Left colon (tissue), 2 donors: Measurements from ENCODE around the gene STMN1. TPM values are rescaled to one million over a fixed set of nuclear protein-coding genes. Genes with fewer than 3 reads are reported as not detected.

Source experiments
- ATAC-seq: fragments of 200-7000 bp; cut with Tn5 transposase; one replicate; pipeline ENCODE4 v1.9.1; 2020; ENCODE audit warnings: mild to moderate bottlenecking, moderate library complexity
- DNase-seq, 2 donors: peaks; one replicate each; pipeline ENCODE4 v3.0.0-alpha.2; 2020
- intact Hi-C, 2 donors: fragments of 100-400 bp; cut with DNase I in 1 of 2; cut with micrococcal nuclease in 1 of 2; formaldehyde crosslinking; loops; one replicate each; pipeline versions ENCODE4 v1.11.2 to v1.14.0; 2022; cut with DNase I, micrococcal nuclease
- total RNA-seq, 2 donors: library from RNA; stranded (reverse); fragmentation: NEBNext Ultra II Directional; extraction: Animal tissue kit (Norgen Biotek cat#: 25700); gene quantifications; one replicate each; pipeline ENCODE4 v1.2.1, GENCODE V29; 2021
- donor health status: DM: no; HTN: no; CAD: no.
- donor health status: DM: yes; HTN: yes; CAD: no.

The STMN1 gene
- total RNA-seq, 2 donors from 2014 or later, result 27.8 to 52.6 TPM

DNA sequence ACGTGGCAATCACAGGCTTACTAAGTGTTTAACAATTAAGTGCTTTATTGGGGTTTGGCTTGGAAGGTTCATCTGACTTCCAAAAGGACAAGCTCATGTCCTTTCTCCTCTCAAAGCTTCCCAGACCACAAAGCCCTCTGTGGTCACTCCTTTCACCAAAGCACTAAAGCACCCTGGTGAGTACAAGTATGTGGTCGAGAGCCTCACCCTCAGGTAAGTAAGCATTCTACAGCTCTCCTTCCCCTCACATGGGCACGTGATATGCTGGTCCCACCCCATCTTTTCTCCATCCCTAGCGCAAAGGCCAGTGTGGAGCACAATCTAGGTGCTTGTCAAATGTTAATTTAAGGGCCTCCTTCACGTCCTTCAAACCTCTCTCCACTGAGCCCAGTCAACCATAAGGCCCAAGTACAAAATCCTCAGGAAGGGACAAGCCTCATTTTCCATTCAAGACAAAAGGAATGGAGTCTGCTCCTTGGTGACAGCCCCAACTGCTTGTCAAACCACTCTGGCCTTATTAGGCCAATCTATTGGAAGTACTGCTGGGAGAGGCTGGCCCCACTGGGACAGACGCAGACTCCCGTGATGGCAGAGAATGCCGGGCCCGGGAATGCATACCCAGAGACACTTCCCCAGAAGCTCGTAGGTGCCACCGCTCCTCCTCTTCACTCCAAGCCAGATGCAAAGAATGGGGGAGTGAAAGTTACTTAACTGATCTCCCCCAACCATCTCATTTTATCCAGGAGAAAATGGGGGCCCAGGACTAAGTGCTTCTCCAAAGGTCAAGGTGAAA is 7.8 kb downstream of the STMN1 start:
- intact Hi-C loops, result loop anchor here (5.0 kb wide), 1 partner anchor 99 kb away; the partner anchor contains the start of gene PAFAH2 (in 2 of the 2)
- no peak for ATAC-seq
- DNase-seq, result no peak

DNA sequence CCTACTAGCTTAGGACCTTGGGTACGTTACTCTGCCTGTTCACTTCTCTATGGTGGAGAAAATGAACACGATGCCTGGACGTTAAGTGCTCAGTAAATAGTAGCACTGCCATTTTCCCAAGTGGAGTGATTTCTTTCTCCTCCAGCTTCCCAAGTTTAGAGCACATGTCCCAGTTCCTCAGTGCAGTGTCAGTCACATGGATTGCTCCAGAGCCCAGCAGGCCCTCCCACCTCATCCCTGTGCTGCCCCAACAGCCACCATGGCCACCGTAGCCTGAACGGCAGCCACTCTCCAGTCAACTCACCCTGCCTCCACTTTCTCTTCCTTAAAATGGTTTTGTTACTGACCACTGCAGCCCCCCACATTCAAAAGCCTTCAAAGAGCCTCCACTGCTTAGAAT is 8.5 kb downstream of the STMN1 start:
- intact Hi-C loops, result loop anchor here (5.0 kb wide), 1 partner anchor 100 kb away; the partner anchor contains the start of gene PAFAH2 (in 2 of the 2)
- no peak for ATAC-seq
- DNase-seq, result no peak

DNA sequence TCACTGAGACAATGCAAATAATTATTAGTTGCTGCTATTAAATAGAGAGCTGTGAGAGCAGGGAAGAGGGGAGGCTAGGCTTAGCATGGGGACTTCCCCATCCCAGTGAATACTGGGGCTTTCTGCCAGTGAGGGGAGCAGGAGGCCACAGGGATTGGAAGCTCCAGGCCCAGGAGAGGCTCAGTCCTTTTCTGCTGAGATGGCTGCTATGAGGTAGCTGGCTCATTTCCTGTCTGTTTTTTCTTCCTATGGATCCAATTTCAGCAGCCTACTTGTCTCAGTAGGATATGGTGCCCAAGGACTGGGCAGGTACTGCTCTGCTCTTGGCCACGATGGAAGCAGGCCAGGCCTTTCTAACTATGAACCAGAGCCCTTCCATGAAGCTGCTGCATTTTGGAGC is 10.0 kb downstream of the STMN1 start:
- ATAC-seq (no peak), DNase-seq (no peak)
- intact Hi-C loops, result loop anchor here (5.0 kb wide), 1 partner anchor 101 kb away; the partner anchor contains the start of gene PAFAH2 (in 2 of the 2)

DNA sequence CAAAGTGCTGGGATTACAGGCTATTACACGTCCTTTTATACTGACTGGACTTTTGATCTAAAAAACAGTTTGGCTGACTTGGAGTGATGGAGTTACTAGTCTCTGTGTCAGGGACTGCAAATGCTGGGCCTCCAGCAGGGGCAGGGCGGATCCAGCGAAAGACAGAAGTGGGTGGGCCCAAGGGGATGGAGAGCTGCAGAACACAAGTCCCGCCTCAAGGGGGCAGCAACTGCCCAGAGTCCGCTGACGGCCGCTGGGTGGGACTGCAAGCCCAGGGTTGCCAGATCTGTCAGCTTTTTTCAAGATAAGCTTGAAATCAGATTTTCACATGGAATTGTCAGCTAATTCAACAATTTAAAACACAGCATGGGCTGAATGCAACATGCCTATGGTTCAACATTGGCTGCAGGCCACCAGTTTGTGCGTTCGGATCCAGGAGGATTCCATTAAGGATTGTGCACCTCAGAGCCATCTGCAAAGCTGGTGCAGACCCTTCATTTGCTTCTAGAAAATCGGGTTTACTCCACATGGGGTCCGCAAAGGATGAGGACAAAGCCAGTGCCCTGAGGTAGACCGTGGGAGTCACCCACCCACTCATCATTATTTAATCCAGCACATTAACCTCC is 10.7 kb downstream of the STMN1 start:
- peak; percentile 90 for ATAC-seq
- DNase-seq, result peak; percentile 84 to 89
- intact Hi-C loops, result loop anchor here (5.0 kb wide), 1 partner anchor 102 kb away; the partner anchor contains the start of gene PAFAH2 (in 2 of the 2)

DNA sequence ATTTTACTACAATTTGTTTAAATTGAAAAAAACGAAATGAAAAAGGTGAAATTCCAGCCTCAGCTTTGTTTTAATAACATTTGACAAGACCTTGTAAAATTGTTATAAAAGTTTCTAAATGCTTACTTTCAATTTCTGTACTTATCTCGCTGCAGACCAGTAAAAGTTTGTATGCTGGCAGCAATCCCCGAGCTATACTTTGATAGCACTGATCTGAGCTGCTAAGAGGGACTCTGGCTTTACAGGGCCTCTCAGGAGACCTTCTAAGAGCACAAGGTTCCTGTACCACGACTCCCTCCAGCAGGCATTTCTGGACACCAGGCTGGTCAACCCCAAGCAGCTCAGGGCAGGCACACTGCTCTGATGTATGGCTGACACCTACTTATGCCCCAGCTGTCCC is 13.1 kb downstream of the STMN1 start:
- DNase-seq (no peak), ATAC-seq (no peak)
- intact Hi-C loops, result no loop called here

DNA sequence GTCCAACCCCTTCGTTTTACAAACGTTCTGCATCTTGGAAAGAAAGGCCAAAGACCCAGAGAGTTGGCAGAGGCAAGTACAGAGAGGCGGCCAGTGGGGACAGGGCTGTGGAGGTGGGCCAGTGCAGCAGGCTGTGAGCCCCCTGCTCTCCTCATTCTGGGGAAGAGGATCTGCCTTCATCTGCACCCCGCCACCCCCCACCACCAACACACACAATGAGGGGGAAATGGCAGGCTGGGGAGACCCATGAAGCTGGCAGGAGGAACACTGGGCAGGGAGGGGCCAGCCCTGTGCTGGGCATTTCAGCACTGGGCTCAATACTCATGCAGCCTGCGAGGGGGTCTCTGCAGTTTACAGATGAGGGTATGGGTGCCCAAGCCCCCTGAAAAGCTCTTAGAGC is 14.6 kb downstream of the STMN1 start:
- intact Hi-C loops, result no loop called here
- DNase-seq (no peak), ATAC-seq (no peak)

DNA sequence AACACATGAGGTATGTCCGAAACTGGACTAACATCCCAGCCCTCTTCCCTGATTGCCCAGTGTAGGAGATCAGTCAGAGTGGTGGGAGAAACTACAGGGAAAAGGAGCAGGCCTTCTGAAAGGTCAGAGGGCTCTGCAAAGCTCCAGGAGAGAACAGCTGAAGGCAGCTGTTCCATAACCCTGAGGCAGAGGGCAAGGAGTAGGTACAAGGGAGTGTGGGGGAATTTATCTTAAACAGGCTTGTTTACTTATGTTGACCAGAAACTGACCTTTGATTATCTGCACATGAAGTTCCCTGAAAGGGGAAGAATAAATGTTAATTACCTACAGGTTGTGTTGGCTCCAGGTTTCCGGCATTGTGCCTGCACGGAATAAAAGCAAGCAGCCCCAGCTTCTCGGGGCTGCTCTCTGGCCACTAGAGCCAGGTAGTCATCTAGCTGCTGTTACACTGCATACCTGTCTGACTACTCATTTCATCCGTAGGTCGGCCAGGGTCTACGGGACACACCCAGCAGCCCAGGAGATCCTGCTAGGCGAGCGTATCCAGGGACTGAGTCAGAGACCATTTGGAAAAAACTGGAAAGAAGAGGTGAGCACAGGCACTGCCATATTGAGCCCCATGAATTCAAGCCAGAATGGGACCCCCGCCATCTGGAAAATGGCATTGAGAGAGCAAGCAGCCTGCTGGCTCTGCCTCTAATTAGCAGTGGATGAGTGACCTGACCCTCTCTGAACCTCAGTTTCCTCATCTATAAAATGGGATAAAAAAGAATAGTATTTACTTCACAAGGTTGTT is 15.8 kb downstream of the STMN1 start:
- intact Hi-C loops, result no loop called here
- ATAC-seq (peak; percentile 84), DNase-seq (peak; percentile 48 to 77)

DNA sequence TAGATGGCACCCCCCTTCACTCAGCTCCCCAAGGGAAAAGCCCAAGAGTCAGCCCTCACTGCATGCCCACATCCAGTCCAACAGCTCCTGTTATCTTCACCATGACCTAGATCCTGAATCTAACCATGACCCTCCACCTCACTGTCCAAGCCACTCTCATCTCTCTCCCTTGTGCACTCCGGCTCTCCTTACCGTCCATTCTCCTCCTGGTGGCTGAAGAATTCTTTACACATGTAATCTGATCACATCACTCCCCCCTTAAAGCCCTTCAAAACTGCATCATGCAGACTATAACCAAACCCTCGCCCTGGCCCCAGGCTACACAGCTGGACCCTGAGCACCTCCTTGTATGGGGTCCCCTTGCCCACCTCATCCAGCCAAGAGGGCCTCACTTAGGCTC is 16.7 kb downstream of the STMN1 start:
- no peak for DNase-seq
- no peak for ATAC-seq
- intact Hi-C loops, result no loop called here

DNA sequence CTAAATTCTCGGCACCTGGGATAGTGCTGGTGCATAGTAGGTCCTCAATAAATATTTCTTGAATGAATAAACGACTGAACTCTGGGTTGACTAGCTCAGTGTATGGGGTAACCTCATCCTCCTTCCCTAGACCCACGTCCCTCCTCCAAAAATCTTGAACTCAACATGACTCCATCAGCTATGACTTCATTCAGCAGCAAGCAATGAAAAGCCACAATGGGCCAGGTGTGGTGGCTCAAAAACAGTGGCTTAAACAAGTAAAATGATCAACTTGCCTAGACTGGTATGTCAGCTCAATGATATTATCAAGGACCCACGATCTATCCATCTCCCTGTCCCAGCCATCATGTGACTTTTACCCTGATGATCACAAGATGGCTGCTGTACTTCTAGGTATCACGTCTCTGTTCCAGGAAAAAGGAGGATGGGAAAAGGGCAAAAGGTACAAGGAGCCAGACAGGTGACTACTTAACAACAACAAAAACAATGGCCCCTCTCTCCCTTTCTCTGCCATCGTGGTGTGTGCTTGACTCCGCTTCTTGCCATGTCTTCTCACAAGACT is 17.7 kb downstream of the STMN1 start:
- intact Hi-C loops, result no loop called here
- ATAC-seq (no peak), DNase-seq (no peak)

DNA sequence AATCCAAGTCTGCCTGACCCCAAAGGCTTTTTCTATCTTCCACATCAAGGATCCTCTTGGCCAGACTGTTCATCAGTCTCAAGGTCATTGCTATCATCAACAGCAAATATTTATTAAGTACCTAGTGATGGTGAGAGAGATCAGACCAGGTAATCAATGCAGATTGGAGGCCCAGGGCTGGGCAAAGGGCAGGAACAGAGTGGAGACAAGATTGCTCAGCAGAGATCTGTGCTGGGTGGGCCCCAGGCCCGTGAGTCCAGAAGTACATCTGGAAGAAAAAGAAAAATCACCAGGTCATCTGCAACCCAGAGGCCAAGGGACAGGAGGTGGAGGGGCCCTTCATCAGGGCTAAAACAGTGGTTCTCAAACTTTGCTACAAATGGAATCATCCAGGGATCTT is 20.6 kb downstream of the STMN1 start:
- intact Hi-C loops, result no loop called here
- ATAC-seq (no peak), DNase-seq (no peak)

DNA sequence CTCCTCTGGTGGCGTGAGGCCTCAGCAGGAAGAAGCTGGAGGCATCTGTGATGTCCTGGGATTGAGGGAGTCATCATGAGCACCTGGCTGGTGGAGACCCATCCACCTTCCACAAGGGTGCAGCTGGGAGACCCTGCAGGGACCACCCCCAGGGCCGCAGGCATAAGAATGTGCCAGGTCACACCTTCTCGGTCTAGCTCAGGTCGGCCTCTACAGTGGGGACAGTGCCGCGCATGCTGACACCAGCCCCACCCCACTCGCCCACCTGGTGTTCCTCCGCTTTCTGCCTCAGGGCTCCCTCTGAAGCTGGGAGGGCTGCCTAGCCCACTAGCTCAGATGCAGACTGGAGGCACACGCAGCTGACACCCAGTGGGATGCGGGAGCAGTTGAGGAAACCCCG is 25.0 kb downstream of the STMN1 start:
- DNase-seq (no peak), ATAC-seq (no peak)
- intact Hi-C loops, result no loop called here

DNA sequence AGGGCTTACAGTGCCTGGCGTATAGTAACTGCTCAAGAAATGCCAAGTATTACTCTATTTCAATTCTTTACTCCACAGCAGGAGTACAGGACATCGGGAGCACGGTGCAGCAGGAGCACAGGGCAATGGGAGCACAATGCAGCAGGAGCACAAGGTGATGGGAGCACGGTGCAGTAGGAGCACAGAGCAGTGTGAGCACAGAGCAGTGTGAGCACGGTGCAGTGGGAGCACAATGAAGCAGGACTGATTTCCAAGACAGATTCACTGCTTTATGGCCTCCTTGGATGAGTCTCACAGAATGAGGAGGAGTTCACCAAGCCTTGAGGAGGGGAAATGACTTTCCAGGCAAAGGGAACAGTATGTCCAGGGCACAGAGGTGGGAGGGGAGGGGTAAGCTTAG is 25.7 kb downstream of the STMN1 start:
- DNase-seq (no peak), ATAC-seq (no peak)
- intact Hi-C loops, result no loop called here

DNA sequence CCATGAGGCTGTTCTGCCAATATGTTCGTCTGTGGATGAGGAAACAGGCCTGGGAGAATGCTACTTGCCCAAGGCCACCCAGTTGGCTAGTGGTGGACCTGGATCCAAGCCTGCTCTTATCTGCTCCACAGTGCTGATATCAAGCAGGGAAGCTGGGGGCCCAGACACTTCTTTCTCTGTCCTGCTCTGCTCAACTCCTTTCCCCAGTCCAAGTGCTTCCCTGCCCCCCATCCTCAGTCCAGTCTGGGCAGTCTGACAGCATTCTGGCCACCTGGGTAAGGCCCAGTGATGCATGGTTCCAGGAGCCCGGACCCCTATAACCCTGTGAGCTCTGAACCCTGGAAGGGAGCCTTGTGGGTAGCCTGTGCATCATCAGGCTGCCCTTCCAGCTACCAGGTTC is 26.5 kb downstream of the STMN1 start:
- ATAC-seq (no peak), DNase-seq (no peak)
- intact Hi-C loops, result no loop called here

DNA sequence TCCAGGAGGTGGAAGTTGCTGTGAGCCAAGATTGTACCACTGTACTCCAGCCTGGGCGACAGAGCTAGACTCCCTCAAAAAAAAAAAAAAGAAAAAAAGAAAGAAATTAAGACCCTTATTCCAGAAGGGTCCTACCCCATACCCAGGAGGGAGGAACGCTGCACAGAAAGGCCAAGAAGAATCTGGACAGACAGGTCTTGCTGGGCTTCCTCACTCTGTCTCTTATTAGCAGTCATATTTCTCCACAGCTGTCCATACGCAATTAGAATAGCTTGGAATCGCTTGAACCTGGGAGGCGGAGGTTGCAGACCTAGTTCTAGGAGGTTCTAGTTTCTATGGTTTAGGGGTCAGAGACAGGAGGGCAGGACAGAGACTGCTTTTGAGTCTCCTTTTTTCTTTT is 27.5 kb downstream of the STMN1 start:
- DNase-seq (no peak), ATAC-seq (no peak)
- intact Hi-C loops, result no loop called here

DNA sequence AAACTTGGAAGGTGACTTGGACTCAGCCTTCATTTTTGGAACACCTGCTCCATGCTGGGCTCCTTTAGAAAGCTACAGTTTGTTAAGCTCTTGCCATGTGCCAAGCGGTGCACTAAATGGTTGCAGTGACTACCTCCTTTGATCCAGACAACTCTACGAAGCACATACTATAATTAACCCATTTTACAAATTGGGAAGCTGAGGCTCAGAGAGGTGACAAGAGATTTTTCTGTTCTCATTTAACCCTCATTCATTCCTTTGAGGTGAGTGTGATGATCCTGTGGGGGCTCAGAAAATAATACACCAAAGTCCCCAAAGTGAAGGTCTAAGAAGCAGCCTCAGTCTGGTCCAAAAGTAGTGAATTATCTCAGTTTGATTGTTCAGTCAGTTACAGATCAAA is 29.1 kb downstream of the STMN1 start:
- ATAC-seq (no peak), DNase-seq (no peak)
- intact Hi-C loops, result no loop called here

DNA sequence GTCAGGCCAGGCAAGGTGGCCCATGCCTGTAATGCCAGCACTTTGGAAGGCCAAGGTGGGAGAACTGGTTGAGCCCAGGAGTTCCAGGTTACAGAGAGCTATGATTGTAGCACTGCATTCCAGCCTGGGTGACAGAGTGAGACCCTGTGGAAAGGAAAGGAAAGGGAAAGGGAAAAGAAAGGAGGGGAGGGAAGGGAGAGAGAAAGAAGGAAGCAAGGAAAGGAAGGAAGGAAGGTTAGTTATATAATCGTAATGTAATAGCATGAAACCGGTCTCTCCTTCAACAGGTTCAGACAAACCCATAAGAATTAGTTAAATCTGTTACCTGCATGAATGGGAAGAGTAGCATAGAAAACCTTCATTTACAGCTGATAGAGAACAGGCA is 29.5 kb downstream of the STMN1 start:
- intact Hi-C loops, result no loop called here
- DNase-seq (no peak), ATAC-seq (no peak)

DNA sequence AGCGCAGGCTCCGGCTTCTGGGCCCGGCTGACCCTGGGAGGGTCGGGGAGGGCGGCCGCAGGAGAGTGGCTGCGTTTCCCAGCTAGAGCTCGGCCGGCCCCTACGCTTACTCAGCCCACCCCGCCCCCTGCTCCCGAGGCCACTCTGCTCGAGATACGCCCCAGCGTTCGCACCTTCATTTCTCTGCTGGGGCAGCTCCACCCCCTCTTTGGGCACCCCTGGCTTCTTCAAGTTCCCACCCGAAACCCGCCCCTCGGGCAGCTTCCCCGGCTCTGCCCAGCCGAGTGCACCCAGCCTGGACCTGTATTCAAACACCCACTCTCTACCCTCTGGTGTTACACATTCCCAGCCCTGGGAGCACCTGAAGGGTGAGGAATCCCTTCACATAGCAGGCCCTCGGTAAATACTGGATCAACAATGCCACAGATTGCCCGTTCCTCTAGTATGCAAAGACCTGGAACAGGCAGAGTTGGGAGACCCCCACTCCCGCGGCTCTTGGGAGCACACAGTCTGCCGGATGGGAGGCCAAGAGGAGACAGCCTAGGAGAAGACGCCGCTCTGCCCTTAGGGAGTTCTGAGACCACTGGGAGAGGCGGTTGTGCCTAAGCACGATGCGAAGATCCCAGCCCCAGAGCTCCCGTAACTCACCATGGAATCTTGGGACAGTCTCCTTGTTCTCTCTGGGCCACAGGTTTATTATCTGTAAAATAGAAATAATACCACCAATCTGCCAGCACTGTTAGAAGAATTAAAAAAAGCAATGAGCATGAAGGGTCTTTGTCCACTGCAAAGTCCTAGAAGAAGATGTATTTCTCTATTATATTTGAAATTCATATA is 30.1 kb downstream of the STMN1 start:
- DNase-seq (no peak), ATAC-seq (peak; percentile 28)
- intact Hi-C loops, result no loop called here

DNA sequence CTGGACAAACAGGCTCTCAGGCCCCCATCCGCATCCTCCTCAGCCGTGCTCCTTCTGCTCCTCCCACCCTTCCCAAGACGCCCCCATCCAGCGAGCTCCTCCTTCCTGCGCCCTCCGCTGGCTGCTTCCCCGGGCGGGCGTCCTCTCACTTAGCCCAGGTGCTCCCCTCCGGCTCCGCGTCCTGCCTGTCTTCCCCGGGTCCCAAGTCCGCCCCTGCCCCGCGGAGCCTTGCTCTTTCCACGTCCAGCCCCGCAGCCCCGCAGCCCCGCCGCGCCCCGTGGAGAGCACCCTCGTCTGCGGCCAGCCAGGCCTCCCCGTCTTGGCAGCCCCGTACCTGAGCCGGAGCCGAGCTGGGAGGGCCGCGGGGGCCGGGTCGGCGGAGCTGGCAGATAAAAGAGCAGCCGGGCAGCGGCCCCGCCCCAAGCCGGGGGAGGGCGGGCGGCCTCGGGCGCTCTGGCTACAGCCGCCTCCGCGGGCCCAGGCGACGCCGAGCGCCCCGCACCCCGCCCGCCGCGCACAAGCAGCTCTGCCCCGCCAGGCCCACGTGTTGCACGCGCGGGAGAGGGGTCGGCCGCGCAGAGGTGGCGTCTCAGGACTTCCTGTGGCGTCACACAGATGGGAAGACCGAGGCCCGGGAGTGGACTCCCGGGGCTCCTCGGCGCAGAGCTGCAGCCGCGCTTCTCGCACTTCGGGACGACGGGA is 30.9 kb downstream of the STMN1 start, which contains the start of gene PAQR7:
PAQR7 (minus strand) TSS at position 555 of the 702 bp plus-strand sequence. CDS start 11,869 bp downstream, outside the sequence.
- DNase-seq, result peak; percentile 72 to 80
- peak; percentile 84 for ATAC-seq
- intact Hi-C loops, result no loop called here
